NB4 (cell line): ENCODE measurements around the gene ARL10.

Experiments used
- CTCF ChIP-seq: IDR thresholded peaks from one replicate; pipeline ENCODE4 v1.5.1; 2012; ENCODE audit warnings: low read depth, low read length
- MAX ChIP-seq: IDR thresholded peaks from 2 replicates; pipeline ENCODE4 v1.6.1; 2011; ENCODE audit warnings: low read depth, low read length
- MYC ChIP-seq: IDR thresholded peaks from 2 replicates; pipeline ENCODE4 v1.6.1; 2011; ENCODE audit warnings: low read depth, low read length
- POLR2A ChIP-seq: IDR thresholded peaks from 2 replicates; pipeline ENCODE4 v1.6.1; 2011; ENCODE audit warnings: mild to moderate bottlenecking; ENCODE audit not compliant: insufficient read length; ENCODE audit errors: extremely low read depth

GRCh38 chr5:176317534-176318374, 47.5 kb upstream of the ARL10 start:
- no peak for TF ChIP-seq MAX
- no peak for TF ChIP-seq POLR2A
- no peak for TF ChIP-seq CTCF
- no peak for TF ChIP-seq MYC
